Stimulated activated CD4-positive, alpha-beta T cell treated with anti-CD3 and anti-CD28 coated beads, Interleukin-4, amount 100 ng/mL, for 48 hours (primary cell): ENCODE measurements around the gene CMC1.
A peak's percentile ranks its signal among the peaks of the same experiment; 100 is the strongest.

Experiments used
- DNase-seq, 2 donors: peaks; one replicate each; pipeline ENCODE4 v3.0.0-alpha.2; 2020; ENCODE audit warnings: low read depth in 2 of 2

The CMC1 gene

DNA sequence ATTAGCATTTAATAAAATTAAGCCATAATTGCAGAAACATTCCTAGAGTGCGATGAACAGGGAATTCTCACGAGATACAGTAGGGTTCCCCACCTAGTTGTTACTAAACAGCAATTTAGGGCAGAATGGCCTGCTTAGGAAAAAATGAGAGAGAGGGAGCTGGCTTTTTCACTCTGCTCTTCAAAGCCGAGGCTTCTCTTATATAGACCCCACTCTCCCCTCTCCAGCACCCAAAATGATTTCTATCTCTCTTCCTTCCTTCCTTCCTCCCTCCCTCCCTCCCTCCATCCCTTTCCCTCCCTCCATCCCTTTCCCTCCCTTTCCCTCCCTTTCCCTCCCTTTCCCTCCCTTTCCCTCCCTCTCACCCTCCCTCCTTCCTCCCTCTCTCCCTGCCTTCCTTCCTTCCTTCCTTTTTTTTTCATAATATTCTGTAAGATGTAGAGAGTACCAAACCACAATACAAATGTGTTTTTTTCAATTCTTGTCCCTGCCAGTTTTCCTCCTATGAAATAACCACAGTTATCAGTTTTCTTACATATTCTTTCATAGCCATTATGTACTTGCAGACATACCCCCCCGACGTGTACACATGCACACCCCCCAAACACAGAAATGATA lies 59.0 kb downstream of the CMC1 start:
- DNase-seq: no peak

DNA sequence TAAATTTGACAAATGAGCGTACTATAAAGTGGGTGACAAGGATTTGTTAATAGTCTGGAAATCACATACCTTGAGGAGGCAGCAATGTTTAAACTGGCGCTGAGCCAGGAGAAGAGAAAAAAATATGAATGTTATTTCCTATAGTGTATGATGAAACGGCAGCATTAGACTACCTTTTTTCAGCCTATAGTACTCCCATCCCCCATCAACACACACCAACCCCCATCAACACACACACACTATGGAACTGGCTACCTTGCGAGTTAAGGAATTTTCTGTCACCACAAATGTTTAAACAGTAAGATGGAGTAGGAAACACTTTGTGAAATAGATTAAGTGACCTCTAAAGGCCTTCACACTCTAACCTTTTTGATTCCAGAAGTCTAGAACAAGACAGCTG lies 60.3 kb downstream of the CMC1 start:
- no peak for DNase-seq

DNA sequence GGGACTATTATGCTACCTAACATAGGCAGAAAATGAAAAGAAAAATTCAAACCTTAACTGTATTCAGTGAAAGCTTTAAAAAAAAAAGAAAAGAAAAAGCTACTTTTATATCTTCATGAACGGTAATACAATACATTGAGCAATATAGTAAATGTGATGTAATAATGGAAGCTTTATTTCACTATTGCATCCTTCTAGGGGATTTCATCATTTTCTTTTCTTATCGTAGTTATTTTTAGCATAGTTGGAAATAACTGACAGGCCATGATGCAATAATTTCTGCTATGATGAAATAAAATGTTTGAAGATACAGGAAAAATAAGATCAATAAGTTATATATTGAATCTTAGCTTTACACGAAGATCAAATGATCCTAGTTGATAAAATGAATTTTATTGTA lies 66.8 kb downstream of the CMC1 start:
- DNase-seq: no peak

DNA sequence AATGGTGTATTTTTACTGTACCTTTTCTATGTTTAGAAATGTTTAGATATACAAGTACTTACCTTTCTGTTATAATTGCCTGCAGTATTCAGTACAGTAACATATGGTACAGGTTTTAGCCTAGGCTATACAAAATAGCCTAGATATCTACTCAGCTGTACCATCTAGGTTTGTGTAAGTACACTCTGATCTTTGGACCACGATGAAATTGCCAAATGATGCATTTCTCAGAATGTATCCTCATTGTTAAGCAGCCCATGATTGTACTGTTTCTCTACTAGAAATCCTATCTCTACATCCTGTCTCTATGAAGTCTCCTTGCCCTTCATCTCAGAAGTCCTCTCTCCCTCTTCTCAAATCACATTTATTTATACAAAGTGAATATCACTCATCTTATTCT lies 74.3 kb downstream of the CMC1 start:
- DNase-seq: no peak

DNA sequence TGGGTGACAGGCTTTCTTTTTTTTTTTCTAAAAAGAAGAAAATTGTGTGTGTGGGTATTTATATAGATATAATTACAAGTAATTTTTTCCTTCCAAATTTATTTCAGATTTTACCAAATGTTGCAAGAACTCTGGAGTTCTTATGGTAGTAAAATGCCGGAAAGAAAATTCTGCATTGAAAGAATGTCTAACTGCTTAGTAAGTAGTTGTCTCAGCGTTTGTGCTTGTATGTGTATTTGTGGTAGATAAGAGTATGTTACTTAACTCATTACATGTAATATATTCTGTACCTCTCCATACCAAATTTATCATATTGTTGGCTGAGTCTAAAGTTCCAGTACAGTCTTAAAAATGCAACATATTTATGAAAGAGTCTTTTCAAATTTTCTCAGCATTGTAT lies 74.8 kb downstream of the CMC1 start:
- no peak for DNase-seq

DNA sequence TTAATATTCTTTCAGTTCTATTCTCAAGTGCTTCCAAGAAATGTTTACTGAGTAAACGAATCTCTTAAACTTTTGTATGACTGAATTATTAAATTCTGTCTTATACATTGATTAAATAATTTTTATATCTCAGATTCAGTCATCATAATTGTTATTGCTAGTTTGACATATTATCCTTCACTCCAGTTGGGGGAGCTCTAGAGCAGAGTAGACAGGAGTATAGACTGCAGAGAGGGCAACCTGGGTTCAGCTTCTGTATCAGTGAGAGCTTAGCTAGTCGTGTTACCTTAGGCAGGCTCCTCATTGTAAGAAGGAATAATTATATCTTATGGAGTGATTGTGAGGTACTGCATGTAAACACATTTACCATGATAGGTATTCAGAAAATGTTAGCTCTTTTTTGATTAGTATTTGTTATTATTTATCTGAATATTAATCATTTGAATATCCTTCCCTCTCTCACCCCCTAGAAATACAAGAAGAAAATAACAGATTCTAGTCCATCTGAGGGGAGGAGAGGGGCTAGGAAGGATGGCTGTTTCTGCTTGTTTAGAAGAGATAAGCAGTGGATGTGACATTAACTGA lies 76.1 kb downstream of the CMC1 start:
- DNase-seq: peak in 1 of 2 donors; percentile 13

DNA sequence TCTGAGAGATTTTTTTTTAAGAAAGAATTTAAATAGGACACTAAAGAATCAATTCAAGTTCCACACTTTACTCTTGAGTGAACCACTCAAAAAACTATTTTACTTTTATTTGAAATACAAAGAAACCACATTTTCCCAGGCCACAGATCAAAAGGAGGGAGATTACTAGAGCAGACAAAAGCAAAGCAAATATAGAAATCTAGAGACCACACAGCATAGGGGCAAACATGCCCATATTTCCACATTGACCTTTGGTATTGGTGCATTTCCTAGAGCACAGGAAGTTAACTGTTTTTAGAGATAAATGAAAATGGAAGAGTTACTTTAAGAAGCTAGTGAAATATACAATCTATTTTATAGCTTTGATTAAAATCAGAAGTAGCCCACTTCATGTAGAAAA lies 79.6 kb downstream of the CMC1 start:
- DNase-seq: no peak

DNA sequence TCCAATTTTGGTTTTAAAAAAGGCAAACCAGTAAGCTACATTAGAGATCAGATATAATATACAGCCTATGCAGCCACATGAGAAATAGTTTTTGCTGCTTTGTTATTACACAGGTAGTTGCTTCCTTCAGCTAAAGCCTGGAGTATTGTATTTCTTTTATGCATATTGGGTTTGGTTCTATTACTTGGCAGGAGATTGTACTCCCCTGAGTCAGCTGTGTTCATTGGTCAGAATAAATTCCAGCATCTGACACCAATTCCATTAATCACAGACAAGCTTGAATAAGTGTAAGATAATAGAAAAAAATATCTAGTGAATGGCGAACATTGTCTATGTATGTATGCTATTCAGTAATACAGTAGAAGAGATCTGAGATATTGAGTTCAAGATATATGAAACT lies 81.0 kb downstream of the CMC1 start:
- no peak for DNase-seq

DNA sequence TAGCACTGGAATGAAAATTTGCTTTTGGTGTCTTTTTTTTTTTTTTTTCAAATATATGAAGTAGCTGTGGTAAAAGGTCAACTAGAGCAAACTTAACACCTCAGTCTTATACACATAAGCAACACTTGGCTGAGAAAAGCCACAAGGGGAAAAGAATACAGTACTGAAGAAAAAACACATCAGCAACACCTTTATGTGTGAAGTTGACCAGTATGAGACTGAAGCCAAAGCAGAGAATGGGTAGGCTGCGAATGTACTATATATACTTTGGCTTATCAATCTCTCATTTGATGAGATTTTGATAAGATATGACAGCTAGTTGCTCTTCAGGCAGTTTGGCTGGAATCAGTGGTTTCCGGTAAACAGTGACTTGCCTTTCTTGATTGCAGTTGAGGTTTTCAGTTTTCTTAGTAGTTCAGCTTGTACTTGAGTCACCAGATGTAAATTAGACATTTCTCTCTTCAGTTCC lies 85.1 kb downstream of the CMC1 start:
- no peak for DNase-seq

DNA sequence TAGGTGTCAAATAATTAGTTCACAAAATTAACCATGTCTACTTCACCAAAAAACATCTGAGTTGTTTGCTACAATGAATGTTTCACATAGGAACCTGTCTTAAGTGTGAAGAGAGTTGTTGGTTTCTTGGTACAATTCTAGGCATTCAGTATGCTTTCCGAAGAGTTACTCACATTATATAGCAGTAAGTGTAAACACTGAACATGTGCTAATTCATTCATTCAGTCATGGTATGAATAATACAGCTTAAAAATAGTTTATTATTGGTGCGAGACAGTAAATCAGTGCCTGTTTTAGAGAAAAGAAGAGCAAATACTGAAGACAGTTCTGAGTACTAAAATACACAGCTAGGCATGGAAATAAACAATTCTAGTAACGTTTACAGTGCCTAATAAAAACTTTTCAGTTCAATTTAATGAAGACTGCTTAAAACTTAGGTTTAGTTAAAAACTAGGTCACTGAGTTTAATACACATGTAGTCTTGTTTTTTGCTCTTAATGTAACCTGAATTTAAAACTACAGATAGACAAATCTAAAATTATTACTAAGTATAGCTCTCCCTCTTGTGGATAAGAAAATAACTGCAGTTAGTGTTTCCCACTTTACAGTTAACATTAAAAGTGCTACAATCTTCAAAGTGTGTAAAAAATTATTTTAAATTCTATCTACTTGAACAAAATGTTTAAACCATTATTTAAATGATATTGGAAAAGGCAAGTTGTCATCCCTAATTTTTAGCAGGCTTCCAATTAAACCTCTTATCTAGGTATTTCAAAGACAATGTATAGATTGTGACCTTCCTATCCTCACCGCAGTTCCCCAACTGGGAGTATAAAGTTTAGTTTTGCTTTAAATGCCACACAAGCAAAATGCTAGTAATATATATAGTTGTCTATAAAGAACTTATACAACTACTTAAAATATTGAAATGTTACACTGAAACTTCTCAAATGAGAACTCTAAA lies 87.1 kb downstream of the CMC1 start:
- DNase-seq: no peak

DNA sequence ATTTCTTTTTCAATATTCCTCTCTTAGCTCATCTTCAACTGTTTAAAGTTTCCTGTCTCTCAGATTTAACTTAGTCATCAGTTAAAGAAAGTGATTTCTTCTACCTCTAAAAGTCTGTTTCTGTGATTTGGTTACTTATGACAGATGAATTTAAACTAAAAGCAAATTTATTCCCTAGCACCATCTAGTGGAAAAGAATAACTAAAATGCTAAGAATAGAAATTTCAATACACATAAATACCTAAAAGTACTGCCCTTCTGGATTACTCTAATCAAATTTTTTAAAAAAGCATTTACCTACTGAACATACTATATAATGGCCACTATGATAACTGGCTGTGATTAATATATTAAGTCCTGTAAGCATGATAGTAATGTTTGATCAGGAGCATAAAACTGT lies 93.1 kb downstream of the CMC1 start:
- no peak for DNase-seq

DNA sequence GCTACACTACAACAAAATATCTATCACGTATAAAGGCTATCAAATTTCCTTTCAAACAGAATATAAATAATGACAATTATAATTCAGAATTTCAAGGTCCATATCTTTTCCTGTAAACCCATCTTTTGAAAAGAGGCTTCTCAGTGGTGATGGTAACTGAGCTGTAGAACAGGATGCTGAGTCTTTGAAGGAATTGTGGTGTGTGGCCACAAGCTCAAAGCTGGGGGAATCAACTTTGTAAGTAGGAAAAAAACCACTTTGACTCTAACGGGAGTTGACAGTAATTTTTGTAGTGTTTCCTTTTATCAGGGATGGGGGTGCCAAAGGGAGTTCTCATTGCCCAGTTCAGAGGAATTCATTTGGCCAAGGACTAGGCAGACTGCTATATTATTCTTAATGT lies 93.8 kb downstream of the CMC1 start:
- DNase-seq: no peak

DNA sequence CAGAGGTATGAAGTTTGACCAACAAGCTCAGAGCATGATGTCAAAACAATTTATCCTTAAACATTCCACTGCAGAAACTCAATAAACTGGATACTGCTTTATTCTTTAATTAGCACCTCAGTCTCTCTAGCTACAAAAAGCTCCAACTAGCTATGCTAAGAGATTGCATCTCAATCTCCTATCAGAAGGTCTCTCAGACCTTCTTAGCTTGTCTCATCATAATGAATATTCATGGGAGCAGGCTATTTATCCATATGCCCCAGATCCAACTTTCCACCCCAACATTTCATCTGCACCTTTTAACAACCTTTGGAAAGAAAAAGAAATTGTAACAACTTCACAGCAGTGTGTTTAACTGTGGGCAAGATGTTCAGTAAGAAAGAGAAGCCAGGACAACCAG lies 95.8 kb downstream of the CMC1 start:
- DNase-seq: no peak

DNA sequence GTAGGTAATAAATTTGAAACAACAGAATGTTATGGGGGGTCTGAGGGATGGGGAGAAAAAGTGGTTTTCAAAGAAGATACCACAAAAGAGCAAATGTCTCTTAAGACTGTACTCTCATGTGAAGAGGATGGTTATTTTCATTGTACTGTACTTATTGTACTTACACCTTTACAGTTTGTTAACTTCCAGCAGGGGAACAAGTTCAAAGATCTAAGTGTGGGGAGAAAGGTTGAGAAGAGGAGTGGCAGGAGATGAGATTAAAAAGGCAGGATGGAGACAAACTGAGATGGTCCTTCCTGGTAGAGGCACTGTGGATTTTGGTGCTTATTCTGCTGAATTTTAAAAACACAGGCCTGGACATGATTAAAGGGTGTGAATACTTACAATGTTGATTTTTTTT lies 101.7 kb downstream of the CMC1 start:
- no peak for DNase-seq

DNA sequence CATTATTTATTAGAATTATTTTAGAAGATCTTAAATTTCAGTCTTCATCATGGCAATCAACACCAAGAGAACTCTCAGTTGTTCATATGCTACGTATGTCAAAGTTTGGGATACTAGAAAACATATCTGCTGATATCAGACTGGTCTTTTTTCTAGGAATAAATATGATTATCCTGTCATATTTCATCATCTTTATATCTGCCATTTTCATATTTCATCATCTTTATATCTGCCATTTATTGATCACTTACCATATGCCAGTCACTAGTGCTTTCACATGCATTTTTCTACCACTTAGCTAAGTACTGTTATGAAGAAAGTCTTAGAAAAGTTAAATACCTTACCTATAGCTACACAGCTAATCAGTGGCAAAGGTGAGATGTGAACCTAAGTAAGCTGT lies 104.3 kb downstream of the CMC1 start:
- DNase-seq: no peak

DNA sequence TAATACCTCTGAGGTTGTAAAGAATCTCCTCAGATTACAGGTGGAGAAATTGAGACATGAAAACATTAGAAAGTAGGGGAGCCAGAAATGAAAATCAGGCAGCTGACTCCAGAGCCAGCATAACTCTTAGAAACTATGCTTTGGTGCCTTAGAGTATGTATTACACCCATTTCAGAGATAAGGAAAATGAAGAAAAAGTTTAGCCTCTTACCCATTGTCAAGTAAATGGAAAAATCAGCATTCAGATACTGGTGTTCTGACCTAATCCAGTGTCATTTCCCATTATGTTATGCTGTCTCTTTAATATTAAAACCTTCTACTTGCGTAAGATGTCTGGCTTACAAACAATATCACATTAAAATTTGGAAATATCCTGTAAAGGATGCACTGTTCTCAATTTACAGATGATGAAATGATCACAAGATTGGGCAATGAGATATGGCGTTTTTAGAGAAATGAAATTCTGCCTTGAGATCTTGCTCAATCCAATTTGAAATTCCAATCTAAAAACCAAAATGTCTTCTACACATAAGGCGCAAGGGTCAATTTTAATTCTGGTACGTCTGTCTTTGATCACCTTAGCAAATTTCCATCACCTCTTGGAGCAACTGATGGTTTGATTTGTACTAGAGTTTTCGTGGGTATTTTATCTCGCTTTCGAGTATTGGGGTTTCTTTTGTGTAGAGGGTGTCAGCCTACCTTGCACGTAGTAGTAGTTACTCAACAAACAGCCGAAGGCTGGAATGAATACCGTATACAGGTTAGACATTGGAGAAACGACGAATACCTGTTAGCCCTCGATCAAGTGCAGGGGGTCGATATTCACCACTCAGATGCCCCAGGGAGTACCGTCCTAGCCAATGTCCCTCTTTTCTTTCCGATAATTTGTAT lies 106.2 kb downstream of the CMC1 start:
- DNase-seq: no peak

DNA sequence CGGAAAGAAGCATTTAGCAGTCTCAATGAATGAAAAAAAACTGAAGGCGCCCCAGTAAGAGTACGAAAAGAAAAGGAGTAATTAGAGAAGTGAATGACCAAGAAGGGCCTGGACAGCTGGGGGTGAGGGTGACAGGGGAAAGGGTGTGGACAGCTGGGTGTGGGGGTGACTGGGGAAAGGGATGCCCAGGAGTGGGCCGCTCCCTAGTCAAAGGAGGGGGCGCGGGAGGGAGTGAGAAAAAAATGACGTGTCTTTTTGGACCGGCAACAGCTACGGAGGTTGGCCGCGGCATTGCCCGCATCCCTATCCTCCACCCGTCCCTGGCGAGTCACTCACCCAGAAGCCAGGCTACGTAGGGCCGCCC lies 106.8 kb downstream of the CMC1 start:
- no peak for DNase-seq

DNA sequence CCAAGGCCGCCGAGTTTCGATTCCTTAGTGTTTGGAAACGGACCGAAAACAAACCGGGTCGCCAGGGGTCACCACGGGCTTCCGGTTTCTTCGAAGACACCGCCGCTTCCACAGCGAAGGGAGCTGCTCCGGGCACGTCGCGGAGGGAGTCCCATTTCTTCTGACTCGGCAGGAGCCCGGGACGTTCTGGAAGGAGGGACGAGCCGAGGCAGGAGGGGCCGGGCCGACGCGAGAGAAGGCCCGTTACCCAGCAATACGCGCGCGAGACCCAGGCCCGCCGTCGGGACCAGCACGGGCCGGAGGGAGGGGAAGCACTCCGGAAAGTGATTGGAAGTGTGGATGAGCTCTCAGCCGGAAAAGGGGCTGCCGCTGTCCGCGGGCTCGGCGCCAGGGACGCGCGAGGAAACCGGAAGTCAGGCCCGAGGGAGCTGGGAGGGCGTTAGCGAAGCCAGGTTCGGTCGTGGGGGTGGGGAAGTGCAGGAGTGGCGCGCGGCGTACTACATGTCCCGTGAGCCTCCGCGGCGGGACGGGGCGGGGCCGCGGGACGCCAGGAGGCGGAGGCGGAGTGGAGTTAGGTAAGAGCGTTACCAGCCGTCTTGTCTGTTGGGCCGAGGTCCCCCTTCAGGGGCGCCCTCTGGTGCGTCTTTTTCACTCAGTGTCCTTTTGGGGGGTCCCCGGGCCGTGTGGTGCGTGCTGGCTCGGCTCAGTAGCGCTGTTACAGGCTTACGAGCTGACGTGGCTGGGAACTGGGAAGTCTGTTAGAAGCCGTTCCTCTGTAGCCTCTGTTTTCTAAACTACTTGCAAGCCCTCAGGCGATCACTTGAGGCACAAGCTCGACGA lies 107.4 kb downstream of the CMC1 start, which contains the start of the genes AZI2 and ZCWPW2:
AZI2 (minus strand) TSS at position 196 of the 840 bp plus-strand sequence. CDS start 8,207 bp downstream, outside the sequence.
ZCWPW2 (plus strand) TSS at position 93 of the 840 bp plus-strand sequence. CDS start 64,348 bp downstream, outside the sequence.
- peak; percentile 88 to 91 for DNase-seq

DNA sequence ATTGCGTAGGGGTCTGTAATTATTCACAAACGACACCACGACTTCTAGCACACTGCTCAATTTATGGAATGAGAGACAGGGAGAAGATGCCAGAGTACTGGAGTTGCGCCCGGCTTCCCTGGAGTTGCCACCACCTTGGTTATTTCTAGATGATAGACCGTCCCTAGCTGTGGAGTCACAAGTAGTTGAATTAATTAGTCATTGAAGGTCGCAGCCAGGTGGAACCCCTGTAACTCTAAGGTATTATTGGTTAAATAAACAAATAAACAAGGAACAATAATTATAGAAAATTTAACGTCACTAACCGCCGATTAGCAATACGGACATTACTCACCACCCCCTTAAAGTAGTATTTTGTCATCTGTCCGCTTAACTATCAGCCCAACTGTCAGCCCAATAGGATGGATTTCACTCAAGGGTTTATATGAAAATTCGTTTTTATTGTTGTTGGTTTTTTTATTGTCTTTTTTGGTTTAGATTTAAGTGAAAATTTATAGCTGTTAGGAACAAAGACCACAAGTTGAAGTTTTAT lies 108.1 kb downstream of the CMC1 start:
- peak in 1 of 2 donors; percentile 9 for DNase-seq
